HCT116 (cell line): ENCODE data around the gene TNFSF9. TPM values are rescaled to one million over a fixed set of nuclear protein-coding genes. Genes with fewer than 3 reads are reported as not detected.

Experiments
- ATAC-seq: fragments of 200-7000 bp; cut with Tn5 transposase; 2 replicates; pipeline ENCODE4 v1.9.1; 2020; ENCODE audit warnings: mild to moderate bottlenecking, moderate library complexity
- BruUV-seq: library from RNA; stranded (reverse); fragments of 400-500 nt; replicated peaks from 2 replicates; lab custom pipeline; 2021; lab: Mats Ljungman, UMichigan
- CTCF ChIA-PET: fragments of 300-600 bp; sonication (Branson Sonifier 250); formaldehyde crosslinking; loops from one replicate; lab custom pipeline; 2021; ENCODE audit warnings: antibody characterized with exemption; lab: Charles Lee
- POLR2A ChIA-PET: fragments of 300-600, 350-600 bp; sonication (Branson Sonifier 250); formaldehyde crosslinking; loops from one replicate; lab custom pipeline; 2021; ENCODE audit warnings: antibody characterized with exemption; lab: Charles Lee
- RAD21 ChIA-PET, 2 experiments: fragments of 300-600 bp; sonication (Branson Sonifier 250); formaldehyde crosslinking; loops; one replicate each; lab custom pipeline; 2023; ENCODE audit warnings: low total read pairs in 2 of 2; ENCODE audit not compliant: uncharacterized antibody in 2 of 2, unreplicated experiment in 2 of 2, low non-redundant PET in 1 of 2; lab: Charles Lee
- DNase-seq: peaks from one replicate; pipeline ENCODE4 v3.0.0-alpha.2; 2010; ENCODE audit warnings: low read depth, low spot score
- H2AFZ ChIP-seq: fragments of 200-600 bp; shearing (Covaris generic), sonication (generic); 2 replicates; pipeline ENCODE4 v1.6.1; 2017; ENCODE audit warnings: low read depth, mixed run types, mixed read lengths, antibody characterized with exemption, low read length; ENCODE audit not compliant: poor library complexity, severe bottlenecking
- H3K27ac ChIP-seq: 2 replicates; pipeline ENCODE4 v1.5.1; 2012; ENCODE audit warnings: low read depth, low read length
- H3K27me3 ChIP-seq: fragments of 200-600 bp; sonication (generic); 2 replicates; pipeline ENCODE4 v1.6.1; 2016; ENCODE audit warnings: mixed run types, low read length, mixed read lengths; ENCODE audit not compliant: insufficient read depth
- H3K36me3 ChIP-seq, 2 experiments: fragments of 200-500 bp in 1 of 2; fragments of 200-600 bp in 1 of 2; sonication (Bioruptor generic) in 1 of 2; sonication (generic) in 1 of 2; 2 replicates each; pipeline versions ENCODE4 v1.5.1 to v1.6.1; 2014 to 2016; ENCODE audit warnings: low read length in 2 of 2, inconsistent platforms in 1 of 2, mixed read lengths in 1 of 2, mixed run types in 1 of 2; ENCODE audit not compliant: insufficient read depth in 2 of 2, control insufficient read depth in 1 of 2
- H3K4me1 ChIP-seq, 2 experiments: fragments of 200-600 bp in 1 of 2; sonication (generic) in 1 of 2; 2 replicates each; pipeline versions ENCODE4 v1.5.1 to v1.6.1; 2012 to 2017; ENCODE audit warnings: low read length in 2 of 2, inconsistent platforms in 1 of 2, mild to moderate bottlenecking in 1 of 2, mixed read lengths in 1 of 2, mixed run types in 1 of 2, moderate library complexity in 1 of 2; ENCODE audit not compliant: insufficient read depth in 2 of 2, control insufficient read depth in 1 of 2
- H3K4me2 ChIP-seq: fragments of 200-600 bp; sonication (generic); 2 replicates; pipeline ENCODE4 v1.6.1; 2017; ENCODE audit warnings: mixed run types, low read length, mixed read lengths
- H3K4me3 ChIP-seq, 2 experiments: fragments of 200-600 bp in 1 of 2; sonication (generic) in 1 of 2; replicated peaks in 1 of 2; 2 replicates each; pipeline ENCODE4 v1.5.1; 2011 to 2016; ENCODE audit warnings: low read length in 2 of 2, control low read depth in 1 of 2, low read depth in 1 of 2, mild to moderate bottlenecking in 1 of 2, mixed read lengths in 1 of 2, mixed run types in 1 of 2
- H3K79me2 ChIP-seq: fragments of 200-600 bp; sonication (generic); 2 replicates; pipeline ENCODE4 v1.6.1; 2017; ENCODE audit warnings: mild to moderate bottlenecking, mixed run types, low read length, moderate library complexity, mixed read lengths; ENCODE audit not compliant: insufficient read depth
- H3K9ac ChIP-seq: fragments of 200-600 bp; sonication (generic); 2 replicates; pipeline ENCODE4 v1.6.1; 2016; ENCODE audit warnings: low read length, mixed read lengths
- H3K9me2 ChIP-seq: fragments of 200-600 bp; sonication (generic), shearing (Covaris generic); 2 replicates; pipeline ENCODE4 v1.6.1; 2017; ENCODE audit warnings: mixed run types, mild to moderate bottlenecking, moderate library complexity; ENCODE audit not compliant: insufficient read depth
- H3K9me3 ChIP-seq, 2 experiments: fragments of 200-500 bp in 1 of 2; fragments of 200-600 bp in 1 of 2; sonication (Bioruptor generic) in 1 of 2; sonication (generic) in 1 of 2; 2 replicates each; pipeline ENCODE4 v1.6.1; 2014 to 2017; ENCODE audit warnings: low read length in 2 of 2, mixed read lengths in 2 of 2, inconsistent platforms in 1 of 2, low read depth in 1 of 2, mild to moderate bottlenecking in 1 of 2, mixed run types in 1 of 2, moderate library complexity in 1 of 2; ENCODE audit not compliant: control insufficient read depth in 1 of 2, insufficient read depth in 1 of 2
- H4K20me1 ChIP-seq: fragments of 200-600 bp; sonication (generic), shearing (Covaris generic); 2 replicates; pipeline ENCODE4 v1.6.1; 2017; ENCODE audit warnings: mixed run types, mild to moderate bottlenecking, moderate library complexity; ENCODE audit not compliant: insufficient read depth
- CEBPB ChIP-seq: IDR thresholded peaks from 2 replicates; pipeline ENCODE4 v1.6.1; 2012; ENCODE audit warnings: low read depth
- EGR1 ChIP-seq: IDR thresholded peaks from 2 replicates; pipeline ENCODE4 v1.6.1; 2012; ENCODE audit warnings: low read depth
- ELF1 ChIP-seq: IDR thresholded peaks from 2 replicates; pipeline ENCODE4 v1.6.1; 2012; ENCODE audit warnings: low read depth, borderline replicate concordance
- EZH2phosphoT487 ChIP-seq: fragments of 200-600 bp; IDR thresholded peaks from 2 replicates; pipeline ENCODE4 v1.6.1; 2018; ENCODE audit warnings: antibody characterized with exemption, borderline replicate concordance
- SIN3A ChIP-seq: IDR thresholded peaks from 2 replicates; pipeline ENCODE4 v1.6.1; 2012; ENCODE audit warnings: low read depth
- SP1 ChIP-seq: IDR thresholded peaks from 2 replicates; pipeline ENCODE4 v1.6.1; 2012; ENCODE audit warnings: low read depth
- intact Hi-C: fragments of 100-400 bp; cut with micrococcal nuclease; formaldehyde crosslinking; loops from 2 replicates; pipeline ENCODE4 v1.10.0; 2022
- total RNA-seq: library from RNA; stranded (reverse); gene quantifications from one replicate; pipeline ENCODE4 v1.2.1, GENCODE V29; 2021; ENCODE audit not compliant: unreplicated experiment
- TF ChIP-seq, protein P1 (sequence below): IDR thresholded peaks from 2 replicates; pipeline ENCODE4 v1.6.1; 2011; ENCODE audit warnings: mild to moderate bottlenecking, low read length, moderate library complexity; ENCODE audit not compliant: insufficient replicate concordance; ENCODE audit errors: extremely low read depth
- TF ChIP-seq, protein P2 (sequence below): IDR thresholded peaks from 2 replicates; pipeline ENCODE4 v1.6.1; 2012; ENCODE audit warnings: low read depth

Gene TNFSF9
- total RNA-seq, 1 experiment from 2014 or later = 25.1 TPM

DNA sequence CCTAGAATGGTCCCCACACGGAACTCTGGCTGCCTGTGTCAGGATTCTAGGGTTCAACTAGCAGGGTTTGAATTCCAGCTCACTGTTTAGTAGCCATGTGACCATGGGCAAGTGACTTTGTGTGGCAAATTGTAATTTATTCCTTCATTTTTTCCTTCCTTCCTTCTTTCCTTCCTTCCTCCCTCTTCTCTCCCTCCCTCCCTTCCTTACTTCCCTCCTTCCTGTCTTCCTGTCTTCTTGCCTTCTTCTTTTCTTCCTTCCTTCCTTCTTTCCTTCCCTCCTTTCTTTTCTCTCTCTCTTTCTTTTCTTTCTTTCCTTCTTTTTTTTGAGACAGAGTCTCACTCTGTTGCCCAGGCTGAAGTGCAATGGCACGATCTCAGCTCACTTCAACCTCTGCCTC, 40.7 kb upstream of the TNFSF9 start:
- Histone ChIP-seq H3K4me3 (no peak overlapping the region), H3K9me2 (no peaks in the 10 kb centered on the region), H3K9me3 (peaks cover 0 to 10% of the 10 kb centered on the region in 2 experiments; a peak in 1 of 4 replicates), H3K4me2 (no peak overlapping the region), H3K27ac (no peak overlapping the region), H3K36me3 (no peaks in the 10 kb centered on the region), H2AFZ (no peak overlapping the region), H3K79me2 (no peaks in the 10 kb centered on the region), H4K20me1 (no peaks in the 10 kb centered on the region), H3K4me1 (no peaks in the 10 kb centered on the region), H3K9ac (no peak overlapping the region), H3K27me3 (no peaks in the 10 kb centered on the region)
- ATAC-seq (no peak), DNase-seq (no peak)
- RAD21 ChIA-PET = no interaction called here
- POLR2A ChIA-PET = interaction anchor here (1.1 kb wide), 1 partner anchor 15 kb away, joined by 3 read pairs; no protein-coding TSS in a partner anchor
- BruUV-seq = no TSS peak
- intact Hi-C loops = no loop called here
- CTCF ChIA-PET = no interaction called here
- no peak for TF ChIP-seq EZH2phosphoT487
- TF ChIP-seq, protein P1, sequence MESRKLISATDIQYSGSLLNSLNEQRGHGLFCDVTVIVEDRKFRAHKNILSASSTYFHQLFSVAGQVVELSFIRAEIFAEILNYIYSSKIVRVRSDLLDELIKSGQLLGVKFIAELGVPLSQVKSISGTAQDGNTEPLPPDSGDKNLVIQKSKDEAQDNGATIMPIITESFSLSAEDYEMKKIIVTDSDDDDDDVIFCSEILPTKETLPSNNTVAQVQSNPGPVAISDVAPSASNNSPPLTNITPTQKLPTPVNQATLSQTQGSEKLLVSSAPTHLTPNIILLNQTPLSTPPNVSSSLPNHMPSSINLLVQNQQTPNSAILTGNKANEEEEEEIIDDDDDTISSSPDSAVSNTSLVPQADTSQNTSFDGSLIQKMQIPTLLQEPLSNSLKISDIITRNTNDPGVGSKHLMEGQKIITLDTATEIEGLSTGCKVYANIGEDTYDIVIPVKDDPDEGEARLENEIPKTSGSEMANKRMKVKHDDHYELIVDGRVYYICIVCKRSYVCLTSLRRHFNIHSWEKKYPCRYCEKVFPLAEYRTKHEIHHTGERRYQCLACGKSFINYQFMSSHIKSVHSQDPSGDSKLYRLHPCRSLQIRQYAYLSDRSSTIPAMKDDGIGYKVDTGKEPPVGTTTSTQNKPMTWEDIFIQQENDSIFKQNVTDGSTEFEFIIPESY = no peak
- TF ChIP-seq, protein P2, sequence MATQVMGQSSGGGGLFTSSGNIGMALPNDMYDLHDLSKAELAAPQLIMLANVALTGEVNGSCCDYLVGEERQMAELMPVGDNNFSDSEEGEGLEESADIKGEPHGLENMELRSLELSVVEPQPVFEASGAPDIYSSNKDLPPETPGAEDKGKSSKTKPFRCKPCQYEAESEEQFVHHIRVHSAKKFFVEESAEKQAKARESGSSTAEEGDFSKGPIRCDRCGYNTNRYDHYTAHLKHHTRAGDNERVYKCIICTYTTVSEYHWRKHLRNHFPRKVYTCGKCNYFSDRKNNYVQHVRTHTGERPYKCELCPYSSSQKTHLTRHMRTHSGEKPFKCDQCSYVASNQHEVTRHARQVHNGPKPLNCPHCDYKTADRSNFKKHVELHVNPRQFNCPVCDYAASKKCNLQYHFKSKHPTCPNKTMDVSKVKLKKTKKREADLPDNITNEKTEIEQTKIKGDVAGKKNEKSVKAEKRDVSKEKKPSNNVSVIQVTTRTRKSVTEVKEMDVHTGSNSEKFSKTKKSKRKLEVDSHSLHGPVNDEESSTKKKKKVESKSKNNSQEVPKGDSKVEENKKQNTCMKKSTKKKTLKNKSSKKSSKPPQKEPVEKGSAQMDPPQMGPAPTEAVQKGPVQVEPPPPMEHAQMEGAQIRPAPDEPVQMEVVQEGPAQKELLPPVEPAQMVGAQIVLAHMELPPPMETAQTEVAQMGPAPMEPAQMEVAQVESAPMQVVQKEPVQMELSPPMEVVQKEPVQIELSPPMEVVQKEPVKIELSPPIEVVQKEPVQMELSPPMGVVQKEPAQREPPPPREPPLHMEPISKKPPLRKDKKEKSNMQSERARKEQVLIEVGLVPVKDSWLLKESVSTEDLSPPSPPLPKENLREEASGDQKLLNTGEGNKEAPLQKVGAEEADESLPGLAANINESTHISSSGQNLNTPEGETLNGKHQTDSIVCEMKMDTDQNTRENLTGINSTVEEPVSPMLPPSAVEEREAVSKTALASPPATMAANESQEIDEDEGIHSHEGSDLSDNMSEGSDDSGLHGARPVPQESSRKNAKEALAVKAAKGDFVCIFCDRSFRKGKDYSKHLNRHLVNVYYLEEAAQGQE = no peak
- no peak for TF ChIP-seq CEBPB
- TF ChIP-seq ELF1 = no peak
- no peak for TF ChIP-seq SP1
- no peak for TF ChIP-seq SIN3A
- TF ChIP-seq EGR1 = no peak
